ENCODE results near the gene RGS6.

Gene RGS6

DNA sequence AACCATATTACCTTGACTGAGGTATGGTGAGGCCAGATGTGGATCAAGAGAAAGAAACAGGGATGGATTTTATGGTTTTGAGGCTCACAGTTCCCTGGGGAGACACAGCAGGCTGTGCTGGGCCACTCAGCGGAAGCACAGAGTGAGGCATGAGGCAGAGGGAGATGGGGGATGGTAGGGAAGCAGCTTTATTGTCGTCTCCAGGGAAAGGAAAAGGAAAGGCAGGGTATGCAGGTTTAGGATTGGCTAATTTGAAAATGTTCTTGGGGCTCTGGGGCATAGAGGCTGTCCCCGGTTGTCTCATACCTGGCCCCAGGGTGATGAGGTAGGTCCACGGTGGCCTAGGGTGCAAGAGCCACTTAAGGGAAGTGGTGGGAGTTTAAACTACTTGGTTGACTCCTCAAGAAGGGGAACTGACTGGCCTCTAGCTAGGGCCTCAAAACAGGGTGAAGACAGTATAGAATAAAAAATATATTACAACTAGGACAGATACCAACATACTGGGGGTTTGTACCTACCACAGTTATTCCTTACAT lies 322.8 kb downstream of the RGS6 start:
- no peak for DNase-seq

DNA sequence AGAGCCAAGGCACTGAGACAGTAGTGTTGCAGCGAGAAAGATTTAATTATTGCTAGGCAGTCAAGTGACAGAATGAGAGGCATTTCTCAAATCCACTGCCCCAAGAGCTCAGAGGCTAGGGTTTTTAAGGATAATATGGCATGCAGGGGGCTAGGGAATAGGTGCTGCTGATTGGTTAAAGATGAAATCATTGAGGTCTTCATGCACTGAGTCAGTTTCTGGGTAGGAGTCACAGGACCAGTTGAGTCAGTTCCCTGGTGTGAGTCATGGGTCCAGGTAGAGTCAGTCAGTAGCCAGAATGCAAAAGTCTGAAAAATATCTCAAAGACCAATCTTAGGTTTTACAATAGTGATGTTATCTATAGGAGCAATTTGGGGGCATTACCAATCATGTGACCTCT lies 323.8 kb downstream of the RGS6 start:
- DNase-seq: no peak

DNA sequence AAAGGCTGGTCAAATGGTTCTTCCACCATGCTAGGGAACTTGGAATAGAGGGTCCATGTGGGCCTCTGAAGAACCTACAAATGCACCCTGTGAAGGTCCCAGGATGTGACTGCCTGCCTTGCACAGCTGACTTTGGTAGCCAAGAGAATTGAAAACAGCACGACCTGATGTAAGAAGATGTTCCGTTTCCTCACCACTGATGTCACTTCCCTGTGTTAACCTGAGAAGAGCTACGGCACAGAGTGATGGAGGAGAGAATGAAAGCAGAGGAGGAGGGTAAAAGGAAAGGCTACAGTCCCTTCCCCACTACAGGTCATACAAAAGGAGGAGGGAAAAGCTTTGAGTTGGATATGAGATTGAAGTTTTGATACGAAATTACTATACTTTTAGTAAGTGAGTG lies 328.8 kb downstream of the RGS6 start:
- DNase-seq: no peak

DNA sequence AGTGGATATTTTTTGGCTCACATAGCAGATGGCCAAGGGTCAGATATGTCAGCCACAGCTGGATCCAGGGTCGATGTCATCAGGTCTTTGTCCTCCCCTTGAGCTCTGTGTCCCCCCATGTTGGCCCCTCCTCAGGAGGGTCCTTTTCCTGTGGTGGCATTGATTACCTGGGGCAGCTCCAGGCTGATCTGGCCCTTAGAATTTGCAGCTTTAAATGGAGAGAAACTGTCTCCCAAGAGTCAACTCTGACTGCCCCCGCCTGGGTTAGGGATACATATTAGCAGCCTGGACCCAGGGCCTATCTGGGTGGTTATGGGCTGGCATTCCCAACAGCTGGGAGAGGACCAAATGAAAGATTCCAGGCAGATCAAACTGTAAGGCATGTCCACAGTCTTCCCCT lies 330.5 kb downstream of the RGS6 start:
- DNase-seq: no peak

DNA sequence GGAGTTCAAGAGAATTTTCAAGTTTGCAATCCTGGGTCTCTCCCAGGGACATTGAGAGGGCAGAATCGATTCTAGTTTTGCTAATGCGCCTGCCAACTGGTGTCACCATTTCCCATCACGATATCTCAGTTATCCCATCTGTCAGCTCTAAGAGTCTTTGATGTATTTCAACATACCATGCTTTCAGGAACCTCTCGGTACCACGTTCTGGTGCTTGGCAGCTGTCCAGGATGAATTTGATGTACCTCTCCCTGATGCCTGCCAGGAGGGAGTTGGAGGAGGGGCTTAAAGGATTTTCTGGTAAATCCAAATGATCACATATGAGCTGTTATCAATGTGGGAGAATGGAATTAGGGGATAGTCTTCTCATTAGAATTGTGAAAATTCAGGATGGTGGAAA lies 332.5 kb downstream of the RGS6 start:
- no peak for DNase-seq

DNA sequence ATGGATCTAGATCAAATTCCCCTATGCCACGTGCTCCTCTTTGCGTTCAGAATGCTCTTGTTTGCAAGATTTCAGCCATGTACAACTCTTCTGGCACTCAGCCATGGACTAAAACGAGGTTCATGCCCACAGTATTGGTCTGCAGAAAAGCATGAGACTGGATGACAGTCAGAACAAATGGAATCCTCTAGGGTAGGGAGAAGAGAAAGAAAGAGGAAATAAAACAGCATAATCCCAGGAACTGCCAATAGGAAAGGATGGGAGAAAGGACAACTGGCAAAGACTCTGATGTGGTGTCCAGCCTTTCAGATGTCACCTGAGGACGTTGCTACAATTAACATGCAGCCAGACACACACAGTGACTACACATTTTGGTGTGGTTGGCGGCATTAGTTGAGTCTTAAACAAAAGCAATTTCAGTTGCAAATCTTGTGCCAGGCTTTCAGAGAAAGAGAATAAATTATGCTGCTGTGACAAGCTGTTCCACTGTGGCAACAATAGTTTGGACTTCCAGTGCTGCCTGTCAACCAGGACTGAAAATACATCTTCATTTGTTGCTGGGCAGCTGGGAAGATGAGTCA lies 338.0 kb downstream of the RGS6 start:
- DNase-seq: no peak

DNA sequence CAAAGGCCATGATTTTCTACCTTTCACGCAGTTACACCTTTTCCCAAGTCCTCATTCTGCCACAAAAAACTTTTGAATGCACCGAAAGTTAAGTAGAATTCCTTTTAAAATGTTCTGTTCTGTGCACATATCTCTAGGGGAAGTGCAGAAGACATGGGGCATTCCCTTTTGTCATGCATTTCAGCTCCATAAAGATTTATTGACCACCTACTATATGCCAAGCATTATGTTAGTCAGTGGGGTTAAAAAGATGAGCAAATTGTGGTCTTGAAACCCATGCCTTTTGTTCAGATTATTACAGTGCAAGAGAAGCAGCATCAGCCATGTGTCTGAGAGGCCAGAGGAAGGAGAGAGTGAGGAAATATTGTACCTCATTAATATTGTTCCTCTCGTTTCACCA lies 338.5 kb downstream of the RGS6 start:
- no peak for DNase-seq

DNA sequence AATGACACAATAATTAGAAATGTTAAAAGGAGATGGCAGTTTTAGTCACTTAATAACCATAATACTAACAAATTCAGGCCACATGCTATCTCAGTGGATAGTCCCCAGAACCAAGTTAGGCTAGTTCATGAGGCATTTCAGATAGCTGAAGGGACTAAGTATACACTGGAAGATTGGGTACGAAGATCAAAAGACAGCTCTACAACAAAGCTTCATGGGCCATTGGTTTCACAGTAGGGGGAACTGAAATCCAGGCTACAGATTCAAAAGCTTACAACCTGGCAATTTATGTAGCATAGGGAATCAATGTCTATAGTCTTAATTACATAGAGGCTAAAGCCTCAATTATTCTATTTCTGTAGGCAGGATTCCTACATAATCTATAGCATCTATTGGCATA lies 343.0 kb downstream of the RGS6 start:
- no peak for DNase-seq

DNA sequence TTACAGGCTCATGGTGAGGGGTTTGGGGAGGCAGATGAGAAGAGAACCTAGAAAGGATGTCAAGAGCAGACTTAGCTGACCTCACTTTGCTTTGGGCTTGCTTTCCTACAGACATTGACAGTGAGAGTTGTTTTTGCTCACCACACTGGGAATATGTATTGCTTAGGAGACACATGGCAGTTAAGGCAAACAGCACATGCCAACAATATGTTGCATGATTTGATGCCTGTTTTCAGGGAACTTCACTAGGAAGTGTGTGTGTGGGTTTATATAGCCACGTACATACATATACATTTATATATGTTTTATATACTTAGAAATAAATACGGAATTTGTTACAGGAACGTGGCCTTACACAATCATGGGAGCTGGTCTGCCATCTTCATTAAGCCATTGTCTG lies 346.1 kb downstream of the RGS6 start:
- no peak for DNase-seq

DNA sequence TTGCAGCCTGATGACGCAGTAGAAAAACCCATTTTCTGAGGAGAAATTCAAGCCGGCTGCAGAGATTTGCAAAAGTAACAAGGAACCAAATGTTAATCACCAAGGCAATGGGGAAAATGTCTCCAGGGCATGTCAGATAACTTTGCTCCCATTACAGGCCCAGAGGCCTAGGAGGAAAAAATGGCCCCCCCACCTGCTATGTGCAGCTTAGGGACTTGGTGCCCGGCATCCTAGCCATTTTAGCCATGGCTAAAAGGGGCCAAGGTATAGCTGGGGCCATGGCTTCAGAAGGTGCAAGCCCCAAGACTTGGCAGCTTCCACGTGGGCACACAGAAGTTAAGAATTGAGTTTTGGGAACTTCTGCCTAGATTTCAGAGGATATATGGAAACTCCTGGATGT lies 351.9 kb downstream of the RGS6 start:
- DNase-seq: no peak

DNA sequence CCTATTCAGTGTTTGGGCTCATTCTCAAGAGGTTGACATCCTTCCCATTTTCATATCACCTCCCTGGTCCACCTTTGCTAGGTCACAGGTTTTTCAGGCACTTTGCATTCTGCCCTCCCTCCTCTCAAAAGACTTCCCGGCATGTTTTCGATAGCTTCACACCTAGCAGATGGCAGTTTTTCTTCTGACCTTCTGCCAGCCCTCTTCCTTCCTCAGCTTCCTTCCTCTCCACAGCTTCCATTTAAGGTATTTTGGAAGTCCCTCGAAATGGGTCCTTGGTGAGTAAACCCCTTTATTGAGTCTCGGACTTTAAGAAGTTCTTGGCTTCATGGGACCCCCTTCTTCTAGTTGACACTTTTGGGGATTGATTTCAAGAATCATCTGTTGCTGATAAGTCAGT lies 358.0 kb downstream of the RGS6 start:
- DNase-seq: no peak

DNA sequence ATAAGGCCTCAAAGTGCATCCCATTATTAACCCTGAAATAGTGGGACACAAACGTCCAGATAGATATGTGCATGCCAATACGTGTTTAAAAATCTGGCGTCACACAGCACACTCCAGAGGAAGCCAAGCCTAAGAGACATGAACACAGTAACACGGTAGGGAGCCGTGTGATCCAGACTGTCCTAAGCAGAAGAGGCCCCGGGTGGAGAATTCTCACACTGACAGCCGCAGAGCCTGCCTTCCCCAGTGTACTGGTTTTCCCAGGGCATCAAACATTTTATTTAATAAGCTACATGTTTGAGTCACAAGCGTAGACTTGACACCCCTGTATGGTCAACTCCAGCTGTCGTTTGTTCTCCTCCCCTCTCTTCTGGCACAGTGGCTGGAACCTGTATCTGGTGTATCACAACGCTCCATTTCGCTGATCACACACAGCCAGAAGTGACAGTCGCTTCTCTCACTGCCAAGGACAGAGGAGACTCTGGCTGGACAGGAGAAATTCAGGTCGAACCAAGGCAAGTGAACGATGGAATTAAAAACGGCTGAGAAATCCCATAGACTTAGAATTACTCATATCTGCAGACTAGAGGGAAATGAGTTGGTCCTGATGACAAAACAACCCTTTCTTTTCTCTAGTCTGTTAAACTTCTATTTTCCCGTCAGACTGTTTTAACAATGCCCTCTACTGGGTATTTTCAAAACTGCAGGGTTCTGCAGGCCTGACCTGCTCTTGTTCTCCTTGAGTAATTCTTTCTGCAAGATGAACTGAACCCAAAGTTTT lies 359.9 kb downstream of the RGS6 start:
- no peak for DNase-seq

DNA sequence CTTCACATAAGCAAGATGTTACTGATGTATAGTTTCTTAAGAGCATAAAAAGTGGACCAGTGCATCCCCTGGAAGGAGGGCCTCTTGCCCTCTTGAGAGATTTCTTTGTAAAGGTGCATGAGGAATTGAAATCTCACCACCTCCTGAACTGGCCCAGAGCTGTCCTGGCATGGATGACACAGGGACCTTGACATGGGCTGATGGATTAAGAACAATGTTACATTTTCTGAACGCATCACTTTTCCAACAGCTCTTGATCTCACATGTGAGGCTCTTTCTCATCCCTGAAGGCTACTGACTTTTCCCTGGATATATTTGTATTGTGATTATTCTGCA lies 360.4 kb downstream of the RGS6 start:
- DNase-seq: no peak

DNA sequence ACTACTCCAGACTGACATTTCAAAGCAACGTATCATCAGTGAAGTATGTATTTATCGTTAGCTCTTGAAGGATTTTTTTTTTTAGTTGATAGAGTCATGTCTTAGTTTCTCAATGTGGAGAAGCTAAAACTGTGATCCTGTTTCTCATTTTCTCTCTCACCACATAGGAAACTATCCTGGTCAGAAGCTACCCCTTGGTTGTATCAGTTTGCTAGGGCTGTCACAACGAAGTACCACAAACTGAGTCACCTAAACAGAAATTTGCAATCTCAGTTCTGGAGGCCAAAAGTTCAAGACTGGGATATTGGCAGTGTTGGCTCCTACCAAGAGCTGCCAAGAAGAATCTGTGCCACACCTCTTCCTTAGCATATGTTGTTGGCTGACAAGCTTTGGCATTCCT lies 369.1 kb downstream of the RGS6 start:
- DNase-seq: no peak

DNA sequence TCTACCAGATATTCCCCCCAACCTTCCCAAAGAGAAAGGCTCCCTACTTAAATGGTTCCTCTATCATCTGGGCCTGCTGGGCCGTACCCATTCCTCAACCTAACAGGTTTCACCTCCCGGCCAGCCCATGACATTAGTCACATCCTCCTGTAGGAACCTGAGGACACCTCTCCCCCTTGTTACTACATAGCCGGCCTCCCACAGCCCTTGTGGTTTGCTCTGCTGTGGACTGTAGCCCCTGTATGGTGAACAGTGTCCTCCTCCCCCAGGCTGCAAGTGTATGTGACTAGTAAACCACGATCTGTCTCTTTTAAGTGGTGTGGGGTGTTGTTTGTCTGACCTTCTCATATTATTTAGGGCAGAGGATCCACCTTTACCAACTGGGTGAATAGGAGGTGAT lies 371.7 kb downstream of the RGS6 start:
- no peak for DNase-seq

DNA sequence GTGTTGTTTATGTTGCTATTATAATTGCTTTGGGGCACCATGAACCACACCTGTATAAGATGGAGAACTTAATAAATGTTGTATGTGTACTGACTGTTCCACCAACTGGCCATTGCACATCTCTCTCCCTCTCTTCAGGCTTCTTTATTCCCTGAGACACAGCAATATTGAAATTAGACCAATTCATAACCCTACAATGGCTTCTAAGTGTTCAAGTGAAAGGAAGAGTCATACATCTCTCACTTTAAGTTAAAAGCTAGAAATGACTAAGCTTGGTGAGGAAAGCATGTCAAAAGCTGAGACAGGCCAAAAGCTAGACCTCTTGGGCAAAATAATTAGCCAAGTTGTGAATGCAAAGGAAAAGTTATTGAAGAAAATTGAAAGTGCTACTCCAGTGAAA lies 373.3 kb downstream of the RGS6 start:
- no peak for DNase-seq

DNA sequence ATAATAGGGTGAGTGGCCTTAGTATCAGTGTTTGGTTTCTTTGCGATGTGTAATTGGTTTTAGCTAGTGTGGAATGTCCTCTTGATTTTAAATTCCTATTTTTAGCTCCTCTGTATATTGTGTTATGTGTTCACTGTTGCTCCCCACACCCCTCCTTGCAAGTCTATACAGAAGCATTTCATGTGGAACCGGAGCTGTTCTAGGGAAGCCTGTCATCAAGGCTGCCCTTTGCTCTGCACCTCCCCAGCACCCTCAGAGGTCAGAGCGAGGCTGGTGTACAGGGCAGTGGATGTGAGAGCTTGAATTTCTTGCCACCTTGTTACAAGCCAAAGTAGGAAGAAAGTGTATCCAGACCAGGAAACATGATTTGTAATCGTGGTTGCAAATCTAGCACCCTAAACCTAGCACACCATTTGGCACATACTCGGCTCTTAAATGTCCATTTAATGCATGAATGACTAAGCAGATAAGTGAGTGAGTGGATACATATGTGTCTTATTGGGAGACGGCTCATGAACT lies 376.8 kb downstream of the RGS6 start:
- DNase-seq: no peak

DNA sequence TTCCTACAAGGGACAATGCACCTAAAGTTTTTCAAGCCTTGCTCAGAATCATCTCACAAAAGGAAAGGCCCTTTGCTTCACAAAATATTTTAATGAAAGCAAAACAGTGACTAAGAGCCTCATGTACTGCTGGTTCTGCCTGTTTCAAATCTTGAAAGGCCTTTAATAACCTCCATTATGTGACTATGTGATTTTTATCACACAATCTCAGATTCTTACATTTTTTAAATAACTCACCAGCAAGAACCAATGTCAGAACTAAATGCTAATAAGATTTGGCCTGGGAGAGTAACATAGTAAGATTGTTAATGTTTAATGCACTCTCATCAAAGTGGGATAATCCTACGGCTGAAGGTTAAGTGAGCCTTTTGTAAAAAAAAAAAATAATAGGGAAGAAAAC lies 378.9 kb downstream of the RGS6 start:
- no peak for DNase-seq

DNA sequence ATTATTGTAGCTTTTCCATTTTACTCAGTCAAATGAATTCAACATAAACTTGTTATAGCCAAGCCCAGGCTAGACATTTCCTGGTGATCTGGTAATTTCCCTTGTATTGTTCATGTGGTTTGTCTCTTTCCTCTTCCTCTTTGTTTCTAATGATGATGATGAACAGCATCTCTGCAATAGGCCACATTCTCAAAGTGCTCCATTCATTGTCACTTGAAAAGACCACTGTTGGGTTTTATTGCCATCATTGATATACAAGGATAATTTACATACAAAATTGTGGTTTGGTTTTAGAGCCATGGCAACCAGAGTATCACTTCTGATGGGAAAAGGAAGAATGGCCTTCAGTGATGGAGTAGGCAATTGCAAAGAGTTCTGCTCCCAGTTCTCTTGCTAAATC lies 379.3 kb downstream of the RGS6 start:
- DNase-seq: no peak

DNA sequence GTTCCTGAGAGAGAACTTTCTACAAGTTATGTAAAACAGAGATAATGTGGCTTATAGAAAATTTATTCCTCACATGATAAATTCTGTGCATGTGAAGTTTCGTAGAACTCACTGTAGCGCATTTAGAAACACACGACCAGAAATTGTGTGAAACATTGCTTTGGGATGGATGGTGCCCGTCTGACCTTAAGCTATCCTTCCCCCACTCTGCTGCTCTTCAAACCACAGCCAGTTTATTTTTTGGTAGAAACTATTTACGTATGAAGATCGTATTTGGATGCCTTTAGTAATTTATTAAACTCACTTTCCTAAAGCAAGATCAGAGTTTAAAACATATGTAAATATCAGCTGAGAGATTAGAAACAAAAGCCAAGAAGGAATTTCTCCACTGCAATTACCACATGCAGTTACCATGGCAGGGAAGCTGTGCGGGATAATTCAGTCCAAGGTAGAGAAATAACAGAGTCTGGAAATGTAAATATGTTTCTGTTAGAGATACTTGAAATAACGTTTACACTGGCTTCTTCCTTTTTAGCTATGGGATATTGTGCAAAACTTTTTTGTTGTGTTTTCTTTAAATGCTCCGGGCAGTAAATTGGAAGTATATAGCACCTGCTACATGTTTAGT lies 382.7 kb downstream of the RGS6 start:
- no peak for DNase-seq

DNA sequence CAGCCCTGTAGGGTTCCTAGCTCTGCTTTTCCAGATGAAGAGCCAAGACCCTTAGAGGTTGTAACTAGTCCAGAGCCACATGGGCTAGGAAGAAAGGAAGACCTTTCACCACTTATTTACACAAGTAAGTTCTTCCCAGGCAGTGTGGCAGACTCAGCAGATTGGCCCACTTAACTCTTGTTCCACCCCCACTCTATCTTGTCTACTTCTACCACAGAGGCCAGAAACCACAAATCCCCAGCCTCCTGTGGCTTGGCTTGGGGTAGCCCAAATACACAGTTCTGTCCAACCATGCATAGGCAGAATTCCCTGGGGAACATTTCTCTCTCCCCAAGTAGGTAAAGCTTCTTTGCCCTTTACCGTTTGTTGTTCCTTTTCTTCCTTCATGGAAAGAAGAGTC lies 383.5 kb downstream of the RGS6 start:
- peak; percentile 44 for DNase-seq

DNA sequence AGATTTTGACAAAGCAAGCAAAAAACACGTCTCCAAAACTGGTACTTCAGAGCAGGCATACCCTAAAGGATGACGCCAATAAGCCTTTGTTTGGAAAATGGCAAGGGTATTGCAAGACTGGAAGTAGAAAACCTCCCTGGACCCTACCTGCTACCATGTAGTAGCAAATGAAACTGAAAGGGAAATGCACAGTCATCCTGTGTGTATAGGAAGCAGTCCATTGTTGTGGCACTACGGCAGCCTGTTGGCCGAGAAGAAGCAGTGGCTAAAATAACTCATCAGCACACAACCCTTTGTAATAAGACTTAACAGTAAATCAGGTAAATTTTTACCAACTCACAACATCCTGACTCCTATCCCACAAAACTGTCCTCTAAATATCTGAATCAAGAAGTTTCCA lies 386.4 kb downstream of the RGS6 start:
- DNase-seq: no peak

DNA sequence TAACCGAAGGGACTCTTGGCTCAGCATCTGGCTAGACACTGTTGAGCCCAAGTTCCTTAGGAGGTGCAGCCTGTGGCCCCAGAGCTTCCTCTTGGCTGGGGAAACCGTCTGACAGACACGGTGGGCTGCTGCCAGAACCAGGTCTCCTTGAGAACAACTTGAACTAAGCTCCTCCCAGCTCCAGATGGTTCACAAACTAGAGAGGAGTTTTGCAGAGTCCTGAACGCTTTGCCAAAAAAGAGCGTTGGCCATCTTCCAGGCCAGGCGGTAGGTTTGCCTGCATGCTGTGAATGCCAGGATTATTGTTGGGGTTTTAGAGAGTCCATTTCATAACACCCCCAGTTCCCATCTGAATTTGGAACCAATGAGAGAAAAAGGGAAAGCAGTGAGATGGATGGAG lies 399.8 kb downstream of the RGS6 start:
- DNase-seq: peak; percentile 54

DNA sequence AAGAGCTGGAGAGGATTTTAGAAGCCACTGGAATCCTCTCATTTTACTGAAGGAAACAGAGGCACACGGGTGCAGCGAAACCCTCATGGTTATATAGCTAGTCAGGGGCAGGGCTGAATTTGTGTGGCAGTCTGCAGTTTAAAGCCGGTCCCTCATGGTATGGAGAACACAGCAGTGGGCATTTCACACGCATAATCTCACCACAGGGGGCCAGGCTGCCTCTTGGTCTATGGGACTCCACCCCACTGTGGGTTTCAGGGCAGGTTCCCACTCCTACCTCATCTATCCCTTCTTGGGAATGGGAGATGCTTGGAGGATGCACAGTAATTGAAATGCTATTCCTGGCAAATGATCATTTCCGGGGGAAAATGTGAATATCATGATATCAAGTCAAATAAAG lies 400.6 kb downstream of the RGS6 start:
- no peak for DNase-seq

Data from left hindlimb (tissue), 1 donor.